HS-27A (cell line): Measurements from ENCODE around the gene DCST2.

Experiments used
- DNase-seq: peaks from one replicate; pipeline ENCODE4 v3.0.0-alpha.2; 2012; ENCODE audit warnings: low read depth, missing footprints

The DCST2 gene

GRCh38 chr1:155010211-155010918, 23.2 kb downstream of the DCST2 start:
- DNase-seq = no peak

GRCh38 chr1:155009742-155010141, 23.8 kb downstream of the DCST2 start:
- DNase-seq = no peak

- DNase-seq = no peak
Measured at GRCh38 chr1:155009221-155009711, 24.3 kb downstream of the DCST2 start.

- no peak for DNase-seq
Measured at GRCh38 chr1:155008015-155008941, 25.3 kb downstream of the DCST2 start.

- no peak for DNase-seq
Measured at GRCh38 chr1:155007251-155007828, 26.2 kb downstream of the DCST2 start.

- no peak for DNase-seq
Measured at GRCh38 chr1:155006601-155007101, 26.9 kb downstream of the DCST2 start.

- DNase-seq = no peak
Measured at GRCh38 chr1:155005076-155006011, 28.2 kb downstream of the DCST2 start.

GRCh38 chr1:155004352-155005075, 29.1 kb downstream of the DCST2 start:
- no peak for DNase-seq

- no peak for DNase-seq
Measured at GRCh38 chr1:155003766-155004351, 29.7 kb downstream of the DCST2 start.

GRCh38 chr1:155003227-155003765, 30.3 kb downstream of the DCST2 start:
- no peak for DNase-seq

- no peak for DNase-seq
Measured at GRCh38 chr1:155002464-155003226, 30.9 kb downstream of the DCST2 start, which contains the start of gene ZBTB7B. TSS of gene ZBTB7B (plus strand) at chr1:155002802. CDS start at chr1:155014661, 11,859 bp downstream.

- peak; percentile 92 for DNase-seq
Measured at GRCh38 chr1:155001675-155002463, 31.7 kb downstream of the DCST2 start.

- no peak for DNase-seq
Measured at GRCh38 chr1:155001425-155001674, 32.2 kb downstream of the DCST2 start.

GRCh38 chr1:155000726-155001424, 32.7 kb downstream of the DCST2 start:
- no peak for DNase-seq

- DNase-seq = no peak
Measured at GRCh38 chr1:155000411-155000725, 33.2 kb downstream of the DCST2 start.

GRCh38 chr1:154999571-155000410, 33.8 kb downstream of the DCST2 start:
- DNase-seq = no peak
